Esophagus (tissue), 2 donors: Measurements from ENCODE around the gene CACUL1. TPM values are rescaled to one million over a fixed set of nuclear protein-coding genes. Genes with fewer than 3 reads are reported as not detected.

Experiments
- H3K27ac ChIP-seq, 2 donors: one replicate each; pipeline ENCODE4 v1.5.1; 2013; ENCODE audit warnings: low read depth in 2 of 2, mild to moderate bottlenecking in 2 of 2, inconsistent platforms in 1 of 2, low read length in 1 of 2, moderate library complexity in 1 of 2
- H3K27me3 ChIP-seq, 2 donors: one replicate each; pipeline ENCODE4 v1.6.1; 2013; ENCODE audit warnings: low read length in 2 of 2, control low read depth in 1 of 2, mild to moderate bottlenecking in 1 of 2; ENCODE audit not compliant: insufficient read depth in 2 of 2, control insufficient read depth in 1 of 2
- H3K36me3 ChIP-seq, 2 donors: one replicate each; pipeline ENCODE4 v1.6.1; 2013; ENCODE audit warnings: low read length in 1 of 2; ENCODE audit not compliant: control insufficient read depth in 2 of 2, insufficient read depth in 2 of 2
- H3K4me1 ChIP-seq, 2 donors: one replicate each; pipeline ENCODE4 v1.6.1; 2013; ENCODE audit warnings: low read length in 1 of 2; ENCODE audit not compliant: control insufficient read depth in 2 of 2, insufficient read depth in 2 of 2
- H3K4me3 ChIP-seq, 2 donors: one replicate each; pipeline ENCODE4 v1.5.1; 2013; ENCODE audit warnings: low read length in 2 of 2, mild to moderate bottlenecking in 2 of 2, low read depth in 1 of 2, moderate library complexity in 1 of 2
- H3K9me3 ChIP-seq, 2 donors: one replicate each; pipeline ENCODE4 v1.6.1; 2013; ENCODE audit warnings: mild to moderate bottlenecking in 2 of 2, low read depth in 1 of 2, low read length in 1 of 2, moderate library complexity in 1 of 2; ENCODE audit not compliant: control insufficient read depth in 2 of 2, insufficient read depth in 1 of 2
- WGBS, 2 donors: extraction: QIAGEN DNeasy Blood & Tissue Kit; methylation state at CpG; one replicate each; pipeline ENCODE4 v1.1.7; 2013; 5-methylcytosine and 5-hydroxymethylcytosine counted together
- polyA plus RNA-seq, 2 donors: library from polyadenylated mRNA; stranded (reverse); fragments of 200-250 nt; gene quantifications; one replicate each; pipeline ENCODE4 v1.2.3, GENCODE V29; 2013
- donor health status: healthy with polysubstance abuse.
- donor health status: Bipolar disorder and iron deficiency.

Gene CACUL1
- polyA plus RNA-seq, 2 donors: 6.5 to 6.9 TPM

DNA sequence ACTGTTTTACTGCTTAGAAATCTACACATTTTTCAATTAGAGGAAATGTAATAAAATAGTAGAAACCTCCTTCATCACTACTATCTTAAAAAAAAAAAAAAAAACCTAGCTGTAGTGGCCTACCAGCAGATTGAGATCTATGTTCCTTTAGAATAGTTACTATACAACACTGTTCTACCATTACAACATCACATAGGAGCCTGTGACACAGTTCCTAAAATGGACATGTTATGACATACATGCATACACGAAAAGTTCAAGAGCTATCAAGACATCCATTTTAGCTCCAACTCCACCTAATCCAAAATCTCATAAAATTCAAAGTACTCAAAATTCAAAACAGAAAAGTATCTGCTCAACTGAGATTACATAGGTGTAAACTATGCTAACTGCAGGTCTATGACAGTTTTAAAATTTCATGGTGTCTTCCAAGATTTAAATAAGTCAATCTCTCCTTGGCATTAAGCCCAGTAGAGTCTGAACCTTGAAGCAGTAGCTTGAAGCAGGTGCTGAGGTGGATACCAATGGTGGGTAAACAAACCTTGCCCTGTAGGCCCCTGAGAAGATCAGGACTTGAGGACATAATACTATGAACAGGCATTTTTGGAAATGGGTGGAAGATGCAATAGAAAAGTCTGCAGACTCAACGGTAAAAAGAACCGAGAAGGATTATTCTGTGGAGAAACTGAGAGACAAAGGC, 17.0 kb downstream of the CACUL1 start:
- WGBS, 2 donors: 76 to 86% methylated on average over 3 of the region's 3 CpGs
- no peaks in the 10 kb centered on the region for H3K4me1 ChIP-seq

DNA sequence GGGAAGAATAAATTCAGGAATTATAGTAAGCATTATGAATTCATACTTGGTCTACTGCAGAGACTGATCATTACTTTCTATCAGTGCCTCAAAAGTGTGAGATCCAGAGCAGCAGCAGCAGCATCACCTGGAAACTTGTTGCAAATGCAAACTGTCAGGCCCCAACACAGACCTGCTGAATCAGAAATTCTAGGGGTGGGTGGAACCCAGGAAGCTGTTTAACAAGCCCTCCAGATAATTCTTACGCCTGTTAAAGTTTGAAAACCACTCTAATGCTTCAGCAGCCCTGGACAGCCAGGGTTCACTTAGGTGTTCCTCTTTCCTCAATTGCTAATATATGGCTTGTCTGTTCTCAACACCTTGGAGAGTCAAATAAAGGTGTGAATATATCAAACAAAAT, 19.5 kb downstream of the CACUL1 start:
- H3K36me3 ChIP-seq: no peaks in the 10 kb centered on the region
- H3K27me3 ChIP-seq: no peaks in the 10 kb centered on the region
- peaks cover 3 to 5% of the 10 kb centered on the region in 2 donors for H3K4me1 ChIP-seq
- no peak overlapping the region for H3K27ac ChIP-seq
- H3K4me3 ChIP-seq: no peak overlapping the region
- no peaks in the 10 kb centered on the region for H3K9me3 ChIP-seq
- WGBS, 2 donors: 54 to 68% methylated on average over 1 of the region's 1 CpG

More for the DNA sequence above, 17.0 kb downstream of the CACUL1 start:
- Histone ChIP-seq H3K27ac (no peak overlapping the region), H3K9me3 (no peaks in the 10 kb centered on the region), H3K4me3 (no peak overlapping the region), H3K36me3 (no peaks in the 10 kb centered on the region), H3K27me3 (no peaks in the 10 kb centered on the region)

DNA sequence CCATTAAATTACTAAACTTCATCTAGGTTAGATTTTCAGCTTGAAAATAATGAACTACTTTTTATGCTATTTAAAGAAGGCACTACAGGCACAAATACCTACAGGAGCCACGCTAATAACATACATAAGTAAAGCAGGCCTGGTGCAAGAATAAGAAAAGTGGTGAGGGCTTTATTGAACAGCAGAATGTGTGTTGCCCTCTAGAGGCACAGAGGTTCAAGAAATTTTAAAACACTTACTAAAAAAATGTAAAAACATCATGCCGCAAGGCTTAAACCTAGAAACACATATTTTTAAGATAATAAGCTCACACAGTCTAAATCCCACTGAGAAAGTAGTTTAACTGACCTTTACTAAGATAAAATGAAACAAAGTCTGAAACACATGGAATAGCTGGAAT, 20.3 kb downstream of the CACUL1 start:
- H3K4me1 ChIP-seq: peaks cover 3 to 5% of the 10 kb centered on the region in 2 donors
- WGBS, 2 donors: 81 to 91% methylated on average over 2 of the region's 2 CpGs
- no peaks in the 10 kb centered on the region for H3K36me3 ChIP-seq
- no peak overlapping the region for H3K4me3 ChIP-seq
- no peaks in the 10 kb centered on the region for H3K27me3 ChIP-seq
- no peaks in the 10 kb centered on the region for H3K9me3 ChIP-seq
- H3K27ac ChIP-seq: no peak overlapping the region

DNA sequence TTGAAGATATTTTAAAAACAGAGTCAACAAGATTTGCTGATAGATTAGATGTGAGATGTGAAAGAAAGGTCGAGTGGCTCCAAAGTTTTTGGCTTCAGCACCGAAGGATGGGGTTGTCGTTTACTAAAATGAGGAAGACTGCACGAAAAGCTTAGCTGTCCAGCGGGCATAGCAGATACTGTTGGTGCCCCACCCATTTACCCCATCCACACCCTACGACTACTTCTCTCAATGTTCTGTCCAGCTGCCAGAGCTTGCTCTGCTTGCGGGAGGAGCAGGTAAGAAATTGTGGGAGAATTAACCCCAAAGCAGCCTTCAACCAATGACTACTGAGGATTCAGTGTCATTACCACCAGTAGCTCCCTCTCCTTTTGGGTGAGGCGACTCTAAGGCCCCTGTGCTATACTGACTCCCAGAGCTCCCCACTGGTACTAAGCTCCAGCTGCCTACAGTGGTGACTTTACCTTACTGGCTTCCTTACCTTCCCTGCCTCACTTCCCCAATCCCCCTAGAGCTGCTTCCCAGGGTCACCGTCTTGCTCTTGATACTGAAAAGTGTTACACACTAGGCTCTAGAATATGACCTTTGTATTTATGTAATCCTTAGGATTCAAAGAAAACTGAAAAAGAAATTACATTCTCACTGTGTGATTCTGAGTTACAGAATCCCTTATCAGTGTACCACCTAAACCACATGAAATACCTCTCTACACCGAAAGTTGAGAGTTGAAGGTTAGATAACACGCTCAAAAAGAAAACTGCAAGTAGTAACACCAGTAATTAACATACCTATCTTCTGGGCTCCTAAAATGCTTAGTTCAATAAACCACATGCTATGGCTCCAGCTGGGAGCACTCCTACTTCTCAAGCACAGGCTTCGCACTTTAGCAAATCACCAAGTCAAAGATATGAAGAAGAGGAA, 22.3 kb downstream of the CACUL1 start:
- 65 to 77% methylated on average over 12 of the region's 12 CpGs for WGBS, 2 donors
- Histone ChIP-seq H3K36me3 (no peaks in the 10 kb centered on the region), H3K4me1 (peaks cover 3 to 5% of the 10 kb centered on the region in 2 donors), H3K9me3 (no peaks in the 10 kb centered on the region), H3K27me3 (no peaks in the 10 kb centered on the region), H3K4me3 (no peak overlapping the region), H3K27ac (peak overlapping the region in 1 of 2 donors; percentile 40)

DNA sequence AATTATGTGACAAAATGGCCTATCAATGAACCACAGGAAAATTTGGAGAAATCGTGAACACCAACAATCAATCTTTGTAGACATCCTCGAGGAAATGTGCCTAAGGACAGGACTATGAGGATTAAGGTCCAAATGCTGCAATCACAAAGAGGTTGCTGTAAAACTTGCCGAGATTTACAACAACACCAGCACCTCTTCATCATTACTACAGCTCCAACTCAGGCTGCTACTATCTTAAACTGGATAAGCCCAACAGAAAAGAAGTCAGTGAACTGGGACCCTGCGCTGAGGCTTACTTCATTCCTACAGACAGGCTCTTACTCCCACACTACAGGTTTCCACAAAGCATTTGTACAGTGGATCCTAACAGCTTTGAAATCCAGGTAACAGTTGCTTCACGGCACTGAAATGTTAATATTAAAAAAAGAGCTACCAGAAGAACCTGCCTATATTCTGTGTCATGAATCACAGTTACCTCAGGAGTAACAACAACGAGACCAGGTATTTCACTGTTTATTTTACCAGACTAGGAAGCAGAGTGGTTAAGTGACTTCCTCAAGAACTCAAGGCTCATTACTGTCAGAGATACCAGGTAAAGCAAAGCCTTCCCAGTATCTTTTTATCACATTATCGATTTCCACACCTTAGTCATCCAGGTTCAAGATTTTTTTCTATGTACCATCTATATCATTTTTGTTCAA, 23.9 kb downstream of the CACUL1 start:
- Histone ChIP-seq H3K4me1 (peaks cover 3 to 5% of the 10 kb centered on the region in 2 donors), H3K4me3 (peak overlapping the region in 1 of 2 donors; percentile 12), H3K27me3 (no peaks in the 10 kb centered on the region), H3K36me3 (no peaks in the 10 kb centered on the region), H3K9me3 (no peaks in the 10 kb centered on the region), H3K27ac (peak overlapping the region; percentile 8)
- 46 to 49% methylated on average over 7 of the region's 7 CpGs for WGBS, 2 donors

DNA sequence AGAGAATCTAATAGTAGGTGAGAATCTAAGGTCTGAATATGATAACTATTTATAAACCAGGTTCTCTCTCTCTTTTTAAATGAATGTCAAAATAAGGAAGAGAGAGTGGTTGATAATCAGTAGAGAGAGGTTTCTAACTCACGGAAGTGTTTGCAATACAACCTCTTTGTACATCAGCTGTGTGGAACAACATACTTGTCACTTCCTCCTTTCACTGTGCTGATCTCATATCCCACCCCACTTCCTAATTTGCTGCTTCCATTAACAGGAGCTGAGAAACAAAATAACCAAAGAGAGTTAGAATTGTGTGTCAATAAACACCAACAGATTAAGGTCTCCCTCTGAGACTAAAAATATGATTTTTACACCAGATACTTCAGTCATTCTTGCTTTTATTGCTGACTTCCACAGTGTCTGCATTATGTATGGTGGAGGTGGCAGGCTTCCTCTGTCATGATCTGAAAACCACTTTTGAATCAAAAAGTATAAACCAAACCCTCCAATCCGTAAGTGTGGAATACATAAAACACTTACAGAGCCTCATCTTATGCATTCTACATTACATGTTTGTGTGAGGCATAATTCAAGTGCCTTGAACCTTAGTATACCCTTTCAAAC, 25.0 kb downstream of the CACUL1 start:
- Histone ChIP-seq H3K4me1 (peaks cover 3 to 5% of the 10 kb centered on the region in 2 donors), H3K27me3 (no peaks in the 10 kb centered on the region), H3K4me3 (no peak overlapping the region), H3K9me3 (no peaks in the 10 kb centered on the region), H3K36me3 (no peaks in the 10 kb centered on the region), H3K27ac (no peak overlapping the region)
- 34 to 66% methylated on average over 2 of the region's 2 CpGs for WGBS, 2 donors

DNA sequence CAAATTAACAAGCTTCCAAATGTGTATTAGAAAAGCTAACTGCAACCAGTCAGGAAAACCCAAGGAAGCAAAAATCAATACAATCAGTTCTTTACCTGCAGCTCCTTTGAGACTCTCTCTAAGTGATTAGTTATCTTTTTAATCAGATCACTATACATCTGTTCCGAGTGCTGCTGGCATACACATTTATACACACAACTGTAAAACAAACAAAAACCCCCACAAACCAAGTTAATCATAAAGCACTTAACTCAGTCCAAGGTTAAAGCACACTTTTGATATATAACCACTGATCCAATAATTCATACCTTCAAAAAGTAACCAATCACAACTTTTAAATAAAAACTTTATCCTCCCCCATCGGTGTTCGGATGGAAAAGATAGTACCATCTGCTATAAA, 25.6 kb downstream of the CACUL1 start:
- 55 to 78% methylated on average over 3 of the region's 3 CpGs for WGBS, 2 donors
- Histone ChIP-seq H3K27me3 (no peaks in the 10 kb centered on the region), H3K4me3 (no peak overlapping the region), H3K4me1 (peaks cover 3 to 5% of the 10 kb centered on the region in 2 donors), H3K9me3 (no peaks in the 10 kb centered on the region), H3K36me3 (no peaks in the 10 kb centered on the region), H3K27ac (no peak overlapping the region)

DNA sequence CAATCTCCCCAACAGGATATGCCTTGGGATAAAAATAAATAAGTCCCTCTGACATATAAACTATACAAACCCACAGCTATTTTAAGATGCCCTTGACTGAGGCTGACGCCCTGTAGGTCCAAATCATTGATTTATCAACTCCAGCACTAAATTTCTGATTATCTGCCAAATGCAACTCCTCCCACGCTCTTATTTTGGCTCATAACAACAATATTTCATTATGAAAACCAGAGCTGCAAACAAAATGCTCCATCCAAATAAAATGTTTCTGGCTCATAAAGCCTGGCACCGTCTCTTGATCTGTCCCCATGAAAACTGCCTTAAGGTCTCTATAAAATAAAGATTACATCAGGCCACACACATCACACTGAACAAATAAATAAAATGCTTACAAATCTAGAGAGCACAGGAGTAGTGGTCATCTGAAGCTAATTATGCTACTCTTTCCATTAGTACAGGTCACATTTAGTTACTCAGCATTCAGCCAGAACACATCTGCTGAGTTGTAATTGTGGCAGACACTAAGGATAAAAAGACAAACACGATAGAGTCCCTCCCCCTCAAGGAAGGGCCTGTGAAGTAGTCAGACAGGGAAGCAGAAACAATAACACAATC, 28.8 kb downstream of the CACUL1 start:
- H3K27me3 ChIP-seq: no peaks in the 10 kb centered on the region
- H3K4me3 ChIP-seq: no peak overlapping the region
- no peaks in the 10 kb centered on the region for H3K4me1 ChIP-seq
- H3K36me3 ChIP-seq: no peaks in the 10 kb centered on the region
- peak overlapping the region in 1 of 2 donors; percentile 9 for H3K27ac ChIP-seq
- 41 to 50% methylated on average over 4 of the region's 4 CpGs for WGBS, 2 donors
- H3K9me3 ChIP-seq: no peaks in the 10 kb centered on the region

DNA sequence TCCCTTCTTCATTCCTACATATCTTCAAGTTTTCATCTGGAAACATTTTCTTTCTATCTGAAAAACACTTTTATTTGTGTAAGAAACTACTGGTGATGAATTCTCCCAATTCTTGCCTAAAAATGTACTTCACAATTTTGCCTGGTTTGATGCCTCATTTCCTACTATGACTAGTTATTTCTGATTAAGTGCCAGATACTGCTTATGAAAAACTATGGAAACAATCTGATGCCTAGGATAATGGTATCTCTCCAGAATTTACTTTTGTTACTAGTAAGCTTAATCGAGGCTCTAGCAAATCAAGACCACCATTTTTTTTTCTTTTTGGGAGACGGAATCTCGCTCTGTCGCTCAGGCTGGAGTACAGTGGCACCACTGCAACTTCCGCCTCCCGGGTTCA, 31.3 kb downstream of the CACUL1 start:
- Histone ChIP-seq H3K27me3 (no peaks in the 10 kb centered on the region), H3K4me1 (no peaks in the 10 kb centered on the region), H3K27ac (no peak overlapping the region), H3K36me3 (no peaks in the 10 kb centered on the region), H3K9me3 (no peaks in the 10 kb centered on the region), H3K4me3 (no peak overlapping the region)
- whole genome bisulfite sequencing, 2 donors: 92 to 94% methylated on average over 6 of the region's 6 CpGs
